VCaP (cell line): Measurements from ENCODE around the gene CDH3.

Experiments
- H3K27ac ChIP-seq: fragments of 450-650 bp; 2 replicates; pipeline ENCODE4 v1.5.1; 2017
- CTCF ChIP-seq: fragments of 450-650 bp; conservative IDR thresholded peaks from 2 replicates; pipeline ENCODE4 v1.5.1; 2017; ENCODE audit warnings: mild to moderate bottlenecking, moderate library complexity

The CDH3 gene

GRCh38 chr16:68737730-68738629 is 92.9 kb downstream of the CDH3 start:
- peak overlapping the region; percentile 97 for H3K27ac ChIP-seq

GRCh38 chr16:68739964-68740627 is 95.0 kb downstream of the CDH3 start:
- no peak for TF ChIP-seq CTCF
- peak overlapping the region; percentile 97 for H3K27ac ChIP-seq

More at GRCh38 chr16:68737730-68738629, 92.9 kb downstream of the CDH3 start:
- peak; percentile 33 for TF ChIP-seq CTCF

GRCh38 chr16:68740628-68741346 is 95.7 kb downstream of the CDH3 start:
- H3K27ac ChIP-seq = peak overlapping the region; percentile 97
- no peak for TF ChIP-seq CTCF

- TF ChIP-seq CTCF = no peak
- H3K27ac ChIP-seq = peak overlapping the region; percentile 97
Measured at GRCh38 chr16:68743664-68744063, 98.6 kb downstream of the CDH3 start.

GRCh38 chr16:68744744-68745280 is 99.7 kb downstream of the CDH3 start:
- H3K27ac ChIP-seq = peak overlapping the region; percentile 97
- no peak for TF ChIP-seq CTCF

GRCh38 chr16:68746951-68747350 is 101.8 kb downstream of the CDH3 start:
- H3K27ac ChIP-seq = peak overlapping the region; percentile 97
- no peak for TF ChIP-seq CTCF
